ENCODE results near the gene PRKG1.

DNA sequence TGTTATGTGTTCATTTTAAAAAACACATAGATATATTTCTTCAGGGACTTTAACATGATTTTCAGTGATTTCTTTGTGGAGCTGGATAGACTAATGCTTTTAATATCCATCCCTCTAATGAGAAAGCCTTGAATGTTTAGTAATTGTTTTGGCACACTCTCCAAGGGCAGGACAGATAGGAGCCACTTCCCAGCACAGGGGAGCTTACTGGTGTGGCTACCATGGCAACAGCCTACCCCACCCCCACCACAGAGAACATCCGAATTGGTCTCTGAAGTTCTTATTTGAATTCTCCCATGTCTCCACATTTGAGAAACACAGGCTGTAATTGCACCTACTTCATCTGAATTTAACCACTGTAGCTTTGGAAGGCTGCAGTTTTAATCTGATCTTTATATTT lies 87.7 kb downstream of the PRKG1 start:
- TF ChIP-seq, protein P1, sequence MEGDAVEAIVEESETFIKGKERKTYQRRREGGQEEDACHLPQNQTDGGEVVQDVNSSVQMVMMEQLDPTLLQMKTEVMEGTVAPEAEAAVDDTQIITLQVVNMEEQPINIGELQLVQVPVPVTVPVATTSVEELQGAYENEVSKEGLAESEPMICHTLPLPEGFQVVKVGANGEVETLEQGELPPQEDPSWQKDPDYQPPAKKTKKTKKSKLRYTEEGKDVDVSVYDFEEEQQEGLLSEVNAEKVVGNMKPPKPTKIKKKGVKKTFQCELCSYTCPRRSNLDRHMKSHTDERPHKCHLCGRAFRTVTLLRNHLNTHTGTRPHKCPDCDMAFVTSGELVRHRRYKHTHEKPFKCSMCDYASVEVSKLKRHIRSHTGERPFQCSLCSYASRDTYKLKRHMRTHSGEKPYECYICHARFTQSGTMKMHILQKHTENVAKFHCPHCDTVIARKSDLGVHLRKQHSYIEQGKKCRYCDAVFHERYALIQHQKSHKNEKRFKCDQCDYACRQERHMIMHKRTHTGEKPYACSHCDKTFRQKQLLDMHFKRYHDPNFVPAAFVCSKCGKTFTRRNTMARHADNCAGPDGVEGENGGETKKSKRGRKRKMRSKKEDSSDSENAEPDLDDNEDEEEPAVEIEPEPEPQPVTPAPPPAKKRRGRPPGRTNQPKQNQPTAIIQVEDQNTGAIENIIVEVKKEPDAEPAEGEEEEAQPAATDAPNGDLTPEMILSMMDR (IDR thresholded peaks at IDR 0.05): no peak
- TF ChIP-seq POLR2AphosphoS5 (IDR thresholded peaks at IDR 0.05) (no peak), POLR2A (IDR thresholded peaks at IDR 0.05; ENCODE audit: low read depth) (no peak), EP300 (IDR thresholded peaks at IDR 0.05) (no peak)

Data from esophagus muscularis mucosa (tissue), 4 donors.